HG03064 (cell line): ENCODE results near the gene APOC3.

ENCODE experiments used
- ATAC-seq: cut with Tn5 transposase; IDR thresholded peaks from one replicate; pipeline ENCODE4 v1.9.1; 2021; ENCODE audit warnings: low read depth; ENCODE audit not compliant: unreplicated experiment

The APOC3 gene

GRCh38 chr11:116869610-116870009 is 39.9 kb downstream of the APOC3 start:
- no peak for ATAC-seq

GRCh38 chr11:116870054-116870453 is 40.3 kb downstream of the APOC3 start:
- no peak for ATAC-seq

GRCh38 chr11:116871248-116871647 is 41.5 kb downstream of the APOC3 start:
- no peak for ATAC-seq

- ATAC-seq = no peak
Measured at GRCh38 chr11:116873381-116873780, 43.7 kb downstream of the APOC3 start.

GRCh38 chr11:116874251-116874650 is 44.5 kb downstream of the APOC3 start:
- ATAC-seq = no peak

GRCh38 chr11:116875194-116875593 is 45.5 kb downstream of the APOC3 start:
- no peak for ATAC-seq

GRCh38 chr11:116876656-116877055 is 46.9 kb downstream of the APOC3 start:
- ATAC-seq = no peak

- no peak for ATAC-seq
Measured at GRCh38 chr11:116879800-116880625, 50.3 kb downstream of the APOC3 start.

- ATAC-seq = no peak
Measured at GRCh38 chr11:116881143-116881542, 51.4 kb downstream of the APOC3 start.

- ATAC-seq = no peak
Measured at GRCh38 chr11:116882386-116882785, 52.7 kb downstream of the APOC3 start.
